Stimulated activated CD4-positive, alpha-beta T cell treated with anti-CD3 and anti-CD28 coated beads, Interleukin-1b, Interleukin-23, amount 100 ng/mL, for 24 hours (primary cell): ENCODE data around the gene PAPSS1.

Source experiments
- DNase-seq, 4 experiments: peaks; one replicate each; pipeline ENCODE4 v3.0.0-alpha.2; 2020; ENCODE audit warnings: low read depth in 4 of 4, low spot score in 1 of 4

The PAPSS1 gene

GRCh38 chr4:107630185-107630705 lies 89.8 kb downstream of the PAPSS1 start:
- DNase-seq: no peak

GRCh38 chr4:107629318-107629717 lies 90.7 kb downstream of the PAPSS1 start:
- DNase-seq: no peak

GRCh38 chr4:107625391-107625902 lies 94.6 kb downstream of the PAPSS1 start:
- DNase-seq: no peak

GRCh38 chr4:107624024-107624423 lies 96.0 kb downstream of the PAPSS1 start:
- no peak for DNase-seq

GRCh38 chr4:107622006-107622405 lies 98.0 kb downstream of the PAPSS1 start:
- no peak for DNase-seq

- no peak for DNase-seq
These were observed 100.3 kb downstream of the PAPSS1 start for GRCh38 chr4:107619731-107620130.

GRCh38 chr4:107619066-107619465 lies 101.0 kb downstream of the PAPSS1 start:
- DNase-seq: no peak

GRCh38 chr4:107618656-107619055 lies 101.4 kb downstream of the PAPSS1 start:
- no peak for DNase-seq

GRCh38 chr4:107616838-107617389 lies 103.1 kb downstream of the PAPSS1 start:
- no peak for DNase-seq

GRCh38 chr4:107615809-107616208 lies 104.2 kb downstream of the PAPSS1 start:
- no peak for DNase-seq

GRCh38 chr4:107603430-107603829 lies 116.6 kb downstream of the PAPSS1 start:
- DNase-seq: no peak

GRCh38 chr4:107600983-107601382 lies 119.1 kb downstream of the PAPSS1 start:
- DNase-seq: no peak

- no peak for DNase-seq
These were observed 119.6 kb downstream of the PAPSS1 start for GRCh38 chr4:107600436-107600835.

- no peak for DNase-seq
These were observed 120.2 kb downstream of the PAPSS1 start for GRCh38 chr4:107599841-107600240.

- no peak for DNase-seq
These were observed 126.8 kb downstream of the PAPSS1 start for GRCh38 chr4:107593230-107593629.

GRCh38 chr4:107592519-107592918 lies 127.5 kb downstream of the PAPSS1 start:
- DNase-seq: no peak

GRCh38 chr4:107589269-107589668 lies 130.8 kb downstream of the PAPSS1 start:
- DNase-seq: no peak

GRCh38 chr4:107586371-107586770 lies 133.7 kb downstream of the PAPSS1 start:
- DNase-seq: no peak

- no peak for DNase-seq
These were observed 140.9 kb downstream of the PAPSS1 start for GRCh38 chr4:107579099-107579498.

- no peak for DNase-seq
These were observed 141.7 kb downstream of the PAPSS1 start for GRCh38 chr4:107578321-107578720.

GRCh38 chr4:107577743-107578142 lies 142.3 kb downstream of the PAPSS1 start:
- DNase-seq: no peak

- no peak for DNase-seq
These were observed 144.8 kb downstream of the PAPSS1 start for GRCh38 chr4:107575243-107575642.

GRCh38 chr4:107572281-107572680 lies 147.8 kb downstream of the PAPSS1 start:
- no peak for DNase-seq
